Measurements from ENCODE around the gene VMP1. TPM values are rescaled to one million over a fixed set of nuclear protein-coding genes. Genes with fewer than 3 reads are reported as not detected.
A peak's percentile ranks its signal among the peaks of the same experiment; 100 is the strongest.

Gene VMP1
- total RNA-seq, 1 experiment from 2014 or later: 277 TPM

GRCh38 chr17:59696682-59697277 is 10.7 kb upstream of the VMP1 start:
- TF ChIP-seq CTCF (IDR thresholded peaks at IDR 0.05; ENCODE audit: insufficient read depth in 1 of 2, low read depth in 1 of 2, low read length in 1 of 2, severe bottlenecking in 1 of 2, unreplicated experiment in 1 of 2): no peak
- Mint-ChIP-seq H3K27ac (ENCODE audit: unreplicated experiment) (peak overlapping the region; percentile 18), H3K36me3 (ENCODE audit: insufficient read depth, unreplicated experiment) (peaks cover 93% of the 10 kb centered on the region), H3K27me3 (ENCODE audit: insufficient read depth, unreplicated experiment) (no peaks in the 10 kb centered on the region), H3K9me3 (ENCODE audit: unreplicated experiment) (no peaks in the 10 kb centered on the region), H3K4me3 (ENCODE audit: unreplicated experiment) (no peak overlapping the region), H3K4me1 (ENCODE audit: low read depth, unreplicated experiment) (peaks cover 6% of the 10 kb centered on the region)
- CTCF ChIA-PET: no interaction called here
- POLR2A ChIA-PET: no interaction called here
- intact Hi-C loops (cut with micrococcal nuclease; ENCODE audit: unreplicated experiment): no loop called here
- no TSS peak for BruUV-seq (replicated peaks)
- Histone ChIP-seq H3K9me3 (no peaks in the 10 kb centered on the region), H3K36me3 (ENCODE audit: control insufficient read depth, insufficient read depth, low read length) (peaks cover 5% of the 10 kb centered on the region), H3K4me1 (no peaks in the 10 kb centered on the region), H3K27me3 (replicated peaks; ENCODE audit: control insufficient read depth, insufficient read depth, low read length) (no peaks in the 10 kb centered on the region), H3K4me3 (ENCODE audit: low read depth, low read length) (no peak overlapping the region)
- DNase-seq: no peak

- ChIA-PET CTCF (no interaction called here), POLR2A (no interaction called here)
- intact Hi-C loops (cut with micrococcal nuclease; ENCODE audit: unreplicated experiment): no loop called here
- BruUV-seq (replicated peaks): no TSS peak
- Histone ChIP-seq H3K4me1 (no peaks in the 10 kb centered on the region), H3K27me3 (replicated peaks; ENCODE audit: control insufficient read depth, insufficient read depth, low read length) (no peaks in the 10 kb centered on the region), H3K9me3 (no peaks in the 10 kb centered on the region), H3K36me3 (ENCODE audit: control insufficient read depth, insufficient read depth, low read length) (peaks cover 5% of the 10 kb centered on the region), H3K4me3 (ENCODE audit: low read depth, low read length) (no peak overlapping the region)
- Mint-ChIP-seq H3K4me3 (ENCODE audit: unreplicated experiment) (no peak overlapping the region), H3K27ac (ENCODE audit: unreplicated experiment) (no peak overlapping the region), H3K27me3 (ENCODE audit: insufficient read depth, unreplicated experiment) (no peaks in the 10 kb centered on the region), H3K4me1 (ENCODE audit: low read depth, unreplicated experiment) (peaks cover 11% of the 10 kb centered on the region), H3K9me3 (ENCODE audit: unreplicated experiment) (no peaks in the 10 kb centered on the region), H3K36me3 (ENCODE audit: insufficient read depth, unreplicated experiment) (peaks cover 87% of the 10 kb centered on the region)
- TF ChIP-seq CTCF (IDR thresholded peaks at IDR 0.05; ENCODE audit: insufficient read depth in 1 of 2, low read depth in 1 of 2, low read length in 1 of 2, severe bottlenecking in 1 of 2, unreplicated experiment in 1 of 2): no peak
- no peak for DNase-seq
Measured at GRCh38 chr17:59698143-59698542, 9.3 kb upstream of the VMP1 start.

- Histone ChIP-seq H3K27me3 (replicated peaks; ENCODE audit: control insufficient read depth, insufficient read depth, low read length) (no peaks in the 10 kb centered on the region), H3K9me3 (no peaks in the 10 kb centered on the region), H3K4me1 (no peaks in the 10 kb centered on the region), H3K4me3 (ENCODE audit: low read depth, low read length) (no peak overlapping the region), H3K36me3 (ENCODE audit: control insufficient read depth, insufficient read depth, low read length) (peaks cover 5% of the 10 kb centered on the region)
- Mint-ChIP-seq H3K27ac (ENCODE audit: unreplicated experiment) (no peak overlapping the region), H3K27me3 (ENCODE audit: insufficient read depth, unreplicated experiment) (no peaks in the 10 kb centered on the region), H3K4me1 (ENCODE audit: low read depth, unreplicated experiment) (peaks cover 11% of the 10 kb centered on the region), H3K36me3 (ENCODE audit: insufficient read depth, unreplicated experiment) (peaks cover 87% of the 10 kb centered on the region), H3K4me3 (ENCODE audit: unreplicated experiment) (no peak overlapping the region), H3K9me3 (ENCODE audit: unreplicated experiment) (no peaks in the 10 kb centered on the region)
- CTCF ChIA-PET: no interaction called here
- DNase-seq: no peak
- POLR2A ChIA-PET: no interaction called here
- TF ChIP-seq CTCF (IDR thresholded peaks at IDR 0.05; ENCODE audit: insufficient read depth in 1 of 2, low read depth in 1 of 2, low read length in 1 of 2, severe bottlenecking in 1 of 2, unreplicated experiment in 1 of 2): no peak
- BruUV-seq (replicated peaks): no TSS peak
- intact Hi-C loops (cut with micrococcal nuclease; ENCODE audit: unreplicated experiment): no loop called here
Measured at GRCh38 chr17:59699218-59699617, 8.2 kb upstream of the VMP1 start.
